Loucy (cell line): Measurements from ENCODE around the gene PTPRN2.

Source experiments
- H2AFZ ChIP-seq: fragments of 200-600 bp; sonication (generic); 2 replicates; pipeline ENCODE4 v1.6.0; 2016; ENCODE audit warnings: antibody characterized with exemption, mild to moderate bottlenecking, low read length, moderate library complexity
- H3F3A ChIP-seq: fragments of 200-600 bp; 2 replicates; pipeline ENCODE4 v1.6.0; 2016; ENCODE audit warnings: antibody characterized with exemption, low read depth, mild to moderate bottlenecking
- H3K27me3 ChIP-seq: fragments of 200-600 bp; sonication (generic); 2 replicates; pipeline ENCODE4 v1.6.1; 2014; ENCODE audit warnings: low read length, mild to moderate bottlenecking; ENCODE audit not compliant: insufficient read depth, poor library complexity, severe bottlenecking
- H3K36me3 ChIP-seq: fragments of 200-600 bp; sonication (generic); 2 replicates; pipeline ENCODE4 v1.6.1; 2016; ENCODE audit warnings: low read length; ENCODE audit not compliant: insufficient read depth
- H3K4me1 ChIP-seq: fragments of 200-600 bp; sonication (generic); 2 replicates; pipeline ENCODE4 v1.5.1; 2014; ENCODE audit warnings: low read length, mild to moderate bottlenecking; ENCODE audit not compliant: insufficient read depth, poor library complexity, severe bottlenecking
- H3K4me2 ChIP-seq: fragments of 200-600 bp; sonication (generic); 2 replicates; pipeline ENCODE4 v1.6.0; 2014; ENCODE audit warnings: antibody characterized with exemption, low read length, low read depth, mild to moderate bottlenecking; ENCODE audit not compliant: poor library complexity, severe bottlenecking
- H3K4me3 ChIP-seq: fragments of 200-600 bp; sonication (generic); 2 replicates; pipeline ENCODE4 v1.5.1; 2014; ENCODE audit warnings: low read length, mild to moderate bottlenecking, mixed read lengths; ENCODE audit not compliant: poor library complexity, severe bottlenecking
- H3K79me2 ChIP-seq: fragments of 200-600 bp; sonication (generic); 2 replicates; pipeline ENCODE4 v1.6.1; 2014; ENCODE audit warnings: low read length; ENCODE audit not compliant: insufficient read depth
- H3K9ac ChIP-seq: fragments of 200-600 bp; sonication (generic); 2 replicates; pipeline ENCODE4 v1.6.0; 2014; ENCODE audit warnings: mild to moderate bottlenecking, low read depth, low read length, moderate library complexity; ENCODE audit not compliant: poor library complexity, severe bottlenecking
- H3K9me2 ChIP-seq: fragments of 200-600 bp; sonication (generic); replicated peaks from 2 replicates; pipeline ENCODE4 v1.6.1; 2016; ENCODE audit warnings: low read depth, low read length, mixed read lengths
- H3K9me3 ChIP-seq: fragments of 200-600 bp; sonication (generic); 2 replicates; pipeline ENCODE4 v1.6.1; 2014; ENCODE audit warnings: mild to moderate bottlenecking, antibody characterized with exemption, low read length, low read depth; ENCODE audit not compliant: insufficient read depth
- H4K20me1 ChIP-seq: fragments of 200-600 bp; sonication (generic); 2 replicates; pipeline ENCODE4 v1.6.0; 2014; ENCODE audit warnings: antibody characterized with exemption, low read length, mild to moderate bottlenecking; ENCODE audit not compliant: insufficient read depth, poor library complexity, severe bottlenecking
- CTCF ChIP-seq: fragments of 200-600 bp; sonication (generic); conservative IDR thresholded peaks from 2 replicates; pipeline ENCODE4 v1.5.1; 2014; ENCODE audit warnings: mild to moderate bottlenecking, antibody characterized with exemption, low read length
- EZH2phosphoT487 ChIP-seq: fragments of 200-600 bp; IDR thresholded peaks from 2 replicates; pipeline ENCODE4 v1.6.1; 2018; ENCODE audit warnings: antibody characterized with exemption, mild to moderate bottlenecking, moderate library complexity, borderline replicate concordance

PTPRN2 gene

GRCh38 chr7:157923903-157924630 is 663.6 kb downstream of the PTPRN2 start:
- Histone ChIP-seq H3K4me2 (no peak overlapping the region), H3K79me2 (no peaks in the 10 kb centered on the region), H3F3A (no peaks in the 10 kb centered on the region), H3K4me3 (no peak overlapping the region), H3K36me3 (no peaks in the 10 kb centered on the region), H3K27me3 (no peaks in the 10 kb centered on the region), H3K9me3 (peaks cover 10% of the 10 kb centered on the region; the same call in 1 of the 2 replicates), H4K20me1 (no peaks in the 10 kb centered on the region), H3K9me2 (no peaks in the 10 kb centered on the region), H3K4me1 (no peaks in the 10 kb centered on the region), H3K9ac (no peak overlapping the region), H2AFZ (no peak overlapping the region)
- TF ChIP-seq EZH2phosphoT487, result no peak
- TF ChIP-seq CTCF, result no peak

GRCh38 chr7:157922576-157922975 is 665.0 kb downstream of the PTPRN2 start:
- peaks cover 10% of the 10 kb centered on the region; the same call in 1 of the 2 replicates for H3K9me3 ChIP-seq
- no peak overlapping the region for H3K4me2 ChIP-seq
- H3K27me3 ChIP-seq, result no peaks in the 10 kb centered on the region
- H3K79me2 ChIP-seq, result no peaks in the 10 kb centered on the region
- no peak overlapping the region for H2AFZ ChIP-seq
- no peaks in the 10 kb centered on the region for H4K20me1 ChIP-seq
- no peak overlapping the region for H3K9ac ChIP-seq
- no peaks in the 10 kb centered on the region for H3F3A ChIP-seq
- H3K4me3 ChIP-seq, result no peak overlapping the region
- TF ChIP-seq CTCF, result no peak
- TF ChIP-seq EZH2phosphoT487, result no peak
- no peaks in the 10 kb centered on the region for H3K4me1 ChIP-seq
- no peaks in the 10 kb centered on the region for H3K36me3 ChIP-seq
- no peaks in the 10 kb centered on the region for H3K9me2 ChIP-seq

- H3K9me3 ChIP-seq, result peaks cover 8% of the 10 kb centered on the region
- H3K4me3 ChIP-seq, result no peak overlapping the region
- TF ChIP-seq CTCF, result no peak
- TF ChIP-seq EZH2phosphoT487, result no peak
These were observed 669.1 kb downstream of the PTPRN2 start for GRCh38 chr7:157918326-157919080.

More at GRCh38 chr7:157918326-157919080, 669.1 kb downstream of the PTPRN2 start:
- no peaks in the 10 kb centered on the region for H3K9me2 ChIP-seq
- H3F3A ChIP-seq, result no peaks in the 10 kb centered on the region
- no peaks in the 10 kb centered on the region for H3K36me3 ChIP-seq
- H3K9ac ChIP-seq, result no peak overlapping the region
- H3K4me1 ChIP-seq, result no peaks in the 10 kb centered on the region
- H2AFZ ChIP-seq, result no peak overlapping the region
- no peak overlapping the region for H3K4me2 ChIP-seq
- no peaks in the 10 kb centered on the region for H4K20me1 ChIP-seq
- H3K27me3 ChIP-seq, result no peaks in the 10 kb centered on the region
- H3K79me2 ChIP-seq, result no peaks in the 10 kb centered on the region
